ENCODE measurements around the gene DTNBP1.

DTNBP1 gene

DNA sequence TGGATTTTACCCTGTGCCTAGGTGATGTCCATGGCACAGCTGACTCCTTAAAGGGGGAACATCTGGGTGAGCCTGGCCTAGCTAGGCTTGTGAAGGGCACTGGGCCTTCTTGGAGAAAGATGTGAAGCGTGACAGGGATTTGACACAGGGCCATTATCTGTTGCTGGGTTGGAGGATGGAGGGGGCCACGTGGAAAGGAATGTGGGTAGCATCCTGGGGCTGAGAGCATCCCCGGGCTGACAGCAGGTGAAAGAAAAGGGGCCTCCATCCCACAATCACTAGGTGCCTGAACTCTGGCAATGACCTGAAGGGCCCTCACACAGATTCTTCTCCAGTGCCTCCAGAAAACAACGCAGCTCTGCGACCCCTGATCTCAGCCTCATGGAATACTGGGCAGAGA, 124.7 kb downstream of the DTNBP1 start:
- no peaks in the 10 kb centered on the region for H3K4me1 Mint-ChIP-seq
- no peaks in the 10 kb centered on the region for H3K36me3 Mint-ChIP-seq (ENCODE audit: low read depth)
- no peaks in the 10 kb centered on the region for H3K27me3 Mint-ChIP-seq
- H3K27ac Mint-ChIP-seq, result no peak overlapping the region
- H3K4me3 Mint-ChIP-seq, result no peak overlapping the region
- no peaks in the 10 kb centered on the region for H3K9me3 Mint-ChIP-seq
- no peak for ATAC-seq
- no peak for DNase-seq

GRCh38 chr6:15536198-15536955, 126.5 kb downstream of the DTNBP1 start:
- Mint-ChIP-seq H3K36me3 (ENCODE audit: low read depth) (peaks cover 3% of the 10 kb centered on the region), H3K4me3 (no peak overlapping the region), H3K27ac (no peak overlapping the region), H3K9me3 (no peaks in the 10 kb centered on the region), H3K4me1 (no peaks in the 10 kb centered on the region), H3K27me3 (no peaks in the 10 kb centered on the region)
- DNase-seq, result no peak
- ATAC-seq, result no peak

DNA sequence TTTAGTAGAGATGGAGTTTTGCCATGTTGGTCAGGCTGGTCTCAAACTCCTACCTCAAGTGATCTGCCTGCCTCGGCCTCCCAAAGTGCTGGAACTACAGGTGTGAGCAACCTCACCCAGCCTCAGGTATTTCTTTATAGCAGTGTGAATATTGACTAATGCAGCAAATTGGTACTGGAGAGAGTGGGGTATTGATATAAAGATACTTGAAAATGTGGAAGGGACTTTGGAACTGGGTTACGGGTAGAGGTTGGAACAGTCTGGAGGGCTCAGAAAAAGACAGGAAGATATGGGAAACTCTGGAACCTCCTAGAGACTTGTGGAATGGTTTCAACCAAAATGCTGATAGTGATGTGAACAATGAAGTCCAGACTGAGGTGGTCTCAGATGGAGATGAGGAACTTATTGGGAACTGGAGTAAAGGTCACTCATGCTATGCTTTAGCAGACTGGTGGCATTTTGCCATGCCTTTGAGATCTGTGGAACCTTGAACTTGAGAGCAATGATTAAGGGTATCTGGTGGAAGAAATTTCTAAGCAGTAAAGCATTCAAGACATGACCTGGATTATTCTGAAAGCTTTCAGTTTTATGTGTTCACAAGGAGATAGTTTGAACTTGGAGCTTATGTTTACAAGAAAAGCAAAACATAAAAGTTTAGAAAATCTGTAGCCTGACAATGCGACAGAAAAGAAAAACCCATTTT, 127.2 kb downstream of the DTNBP1 start:
- Mint-ChIP-seq H3K4me1 (no peaks in the 10 kb centered on the region), H3K27ac (no peak overlapping the region), H3K4me3 (no peak overlapping the region), H3K36me3 (ENCODE audit: low read depth) (peaks cover 5% of the 10 kb centered on the region), H3K9me3 (no peaks in the 10 kb centered on the region), H3K27me3 (no peaks in the 10 kb centered on the region)
- ATAC-seq (no peak), DNase-seq (no peak)

GRCh38 chr6:15534974-15535373, 127.9 kb downstream of the DTNBP1 start:
- Mint-ChIP-seq H3K9me3 (no peaks in the 10 kb centered on the region), H3K27ac (no peak overlapping the region), H3K4me1 (no peaks in the 10 kb centered on the region)

DNA sequence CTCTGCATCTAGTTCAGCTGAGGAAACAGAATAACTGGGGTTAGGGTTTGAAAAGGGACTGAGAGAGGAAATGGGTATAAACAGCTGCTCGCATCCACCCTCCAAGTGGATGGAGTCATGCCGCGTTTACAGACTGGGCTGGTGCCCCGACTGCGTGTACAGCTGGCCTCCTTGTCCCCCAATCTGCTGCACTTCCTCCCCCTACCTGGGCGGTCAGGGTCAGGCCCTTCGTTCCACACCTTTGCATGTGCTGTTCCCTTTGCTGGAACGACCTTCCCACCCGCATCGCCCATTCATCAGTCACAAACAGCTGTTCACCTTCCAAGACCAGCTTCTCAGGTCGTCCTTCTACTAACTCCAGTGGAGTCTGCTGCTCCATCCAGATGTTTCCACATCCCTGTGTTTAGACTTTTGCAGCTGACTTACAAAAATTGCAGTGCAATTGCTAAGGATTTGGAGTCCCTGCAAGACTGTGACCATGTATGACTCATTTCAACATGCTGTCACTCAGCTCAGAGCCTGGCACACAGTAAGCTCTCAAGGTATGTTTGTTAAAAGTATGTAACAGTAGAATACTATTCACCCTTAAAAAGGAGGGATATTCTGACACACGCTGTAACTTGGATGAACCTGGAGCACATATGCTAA, 129.3 kb downstream of the DTNBP1 start:
- no peaks in the 10 kb centered on the region for H3K4me1 Mint-ChIP-seq
- ATAC-seq (no peak), DNase-seq (no peak)
- no peaks in the 10 kb centered on the region for H3K27me3 Mint-ChIP-seq
- H3K4me3 Mint-ChIP-seq, result no peak overlapping the region
- peaks cover 17% of the 10 kb centered on the region for H3K36me3 Mint-ChIP-seq (ENCODE audit: low read depth)
- no peaks in the 10 kb centered on the region for H3K9me3 Mint-ChIP-seq
- no peak overlapping the region for H3K27ac Mint-ChIP-seq

More at GRCh38 chr6:15534974-15535373, 127.9 kb downstream of the DTNBP1 start:
- Mint-ChIP-seq H3K4me3 (no peak overlapping the region), H3K36me3 (ENCODE audit: low read depth) (peaks cover 9% of the 10 kb centered on the region), H3K27me3 (no peaks in the 10 kb centered on the region)
- ATAC-seq, result peak; percentile 48
- no peak for DNase-seq

- Mint-ChIP-seq H3K27ac (no peak overlapping the region), H3K4me3 (no peak overlapping the region), H3K27me3 (no peaks in the 10 kb centered on the region), H3K4me1 (no peaks in the 10 kb centered on the region), H3K9me3 (no peaks in the 10 kb centered on the region), H3K36me3 (ENCODE audit: low read depth) (peaks cover 27% of the 10 kb centered on the region)
- ATAC-seq, result no peak
- no peak for DNase-seq
Observed at GRCh38 chr6:15531973-15532372, 130.9 kb downstream of the DTNBP1 start.

DNA sequence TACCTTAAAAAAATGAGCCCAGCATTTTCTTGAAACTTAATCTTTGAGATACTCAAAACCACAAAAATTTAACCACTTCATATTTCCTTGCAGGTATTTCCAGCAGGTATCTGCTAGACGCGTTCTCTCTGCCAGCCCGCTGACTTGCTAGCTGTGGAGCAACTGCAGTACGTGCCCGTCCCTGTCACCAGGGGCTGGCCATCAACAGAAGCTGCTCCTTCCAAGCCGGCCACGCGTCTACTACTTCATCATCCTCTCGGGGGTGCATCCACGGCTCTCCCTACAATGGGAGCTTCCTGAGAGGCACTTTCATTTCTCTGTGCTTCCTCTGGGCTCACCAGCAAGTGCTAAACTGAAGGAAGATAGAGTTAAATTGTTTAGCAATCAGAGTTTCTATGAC, 132.4 kb downstream of the DTNBP1 start:
- H3K4me3 Mint-ChIP-seq, result no peak overlapping the region
- H3K4me1 Mint-ChIP-seq, result peaks cover 9% of the 10 kb centered on the region
- peaks cover 7% of the 10 kb centered on the region for H3K9me3 Mint-ChIP-seq
- ATAC-seq (no peak), DNase-seq (no peak)
- no peaks in the 10 kb centered on the region for H3K27me3 Mint-ChIP-seq
- H3K36me3 Mint-ChIP-seq (ENCODE audit: low read depth), result peaks cover 41% of the 10 kb centered on the region
- peak overlapping the region; percentile 13 for H3K27ac Mint-ChIP-seq

DNA sequence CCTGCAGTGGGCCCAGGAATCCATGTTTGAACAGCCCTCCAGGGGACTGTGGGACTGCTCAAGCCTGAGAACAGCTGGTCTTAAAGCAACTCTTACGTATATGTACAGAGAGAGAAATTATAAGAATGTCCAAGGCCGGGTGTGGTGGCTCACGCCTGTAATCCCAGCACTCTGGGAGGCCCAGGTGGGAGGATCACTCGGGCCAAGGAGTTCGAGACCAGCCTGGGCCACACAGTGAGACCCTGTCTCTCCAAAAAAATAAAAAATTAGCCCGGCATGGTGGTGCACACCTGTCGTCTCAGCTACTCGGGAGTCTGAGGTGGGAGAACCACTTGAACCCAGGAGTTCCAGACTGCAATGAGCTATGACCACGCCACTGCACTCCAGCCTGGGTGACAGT, 134.0 kb downstream of the DTNBP1 start:
- no peak overlapping the region for H3K27ac Mint-ChIP-seq
- peaks cover 7% of the 10 kb centered on the region for H3K9me3 Mint-ChIP-seq
- no peaks in the 10 kb centered on the region for H3K27me3 Mint-ChIP-seq
- H3K4me1 Mint-ChIP-seq, result peaks cover 11% of the 10 kb centered on the region
- no peak for DNase-seq
- no peak for ATAC-seq
- peaks cover 47% of the 10 kb centered on the region for H3K36me3 Mint-ChIP-seq (ENCODE audit: low read depth)
- no peak overlapping the region for H3K4me3 Mint-ChIP-seq

DNA sequence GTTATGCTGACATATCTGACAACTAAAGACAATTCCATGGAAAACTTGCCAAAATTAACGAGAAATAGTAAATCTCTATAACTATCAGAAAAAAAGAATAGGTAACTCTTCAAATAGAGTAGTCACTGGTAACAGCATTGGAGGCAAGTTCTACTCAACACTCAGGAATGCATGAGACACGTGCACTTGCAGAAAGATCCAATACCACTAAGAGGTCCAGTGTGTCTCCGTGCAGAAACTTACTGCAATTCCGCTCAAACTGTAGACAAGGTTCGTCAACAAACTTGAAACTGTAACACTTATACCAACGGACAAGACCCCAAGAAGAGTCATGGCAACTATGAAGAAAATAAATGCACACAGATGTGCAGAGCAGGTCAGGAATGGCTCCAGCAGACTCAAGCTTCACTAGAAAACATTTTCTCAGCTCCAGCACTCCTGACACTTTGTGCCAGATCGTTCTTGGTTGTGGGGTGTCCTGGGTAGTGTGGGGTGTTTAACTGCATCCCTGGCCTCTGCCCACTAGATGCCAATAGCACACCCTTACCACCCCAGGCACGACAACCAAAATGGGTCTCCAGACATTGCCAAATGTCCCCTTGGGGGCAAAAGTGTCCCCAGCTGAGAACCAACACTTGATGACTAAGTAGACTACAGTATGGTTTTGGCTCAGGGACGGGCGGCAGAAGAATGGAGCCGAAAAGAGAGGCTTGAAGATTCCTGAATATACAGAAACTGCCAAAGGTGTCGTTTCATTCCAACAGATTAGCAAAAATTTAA, 134.8 kb downstream of the DTNBP1 start:
- peaks cover 7% of the 10 kb centered on the region for H3K9me3 Mint-ChIP-seq
- H3K27ac Mint-ChIP-seq, result no peak overlapping the region
- ATAC-seq (no peak), DNase-seq (no peak)
- H3K4me1 Mint-ChIP-seq, result peaks cover 11% of the 10 kb centered on the region
- no peak overlapping the region for H3K4me3 Mint-ChIP-seq
- H3K27me3 Mint-ChIP-seq, result no peaks in the 10 kb centered on the region
- H3K36me3 Mint-ChIP-seq (ENCODE audit: low read depth), result peaks cover 55% of the 10 kb centered on the region

GRCh38 chr6:15526212-15526701, 136.6 kb downstream of the DTNBP1 start:
- Mint-ChIP-seq H3K27ac (peak overlapping the region; percentile 68), H3K4me1 (peaks cover 23% of the 10 kb centered on the region), H3K4me3 (no peak overlapping the region), H3K9me3 (peaks cover 7% of the 10 kb centered on the region), H3K36me3 (ENCODE audit: low read depth) (peaks cover 64% of the 10 kb centered on the region), H3K27me3 (no peaks in the 10 kb centered on the region)
- no peak for ATAC-seq
- no peak for DNase-seq

GRCh38 chr6:15524861-15525401, 137.9 kb downstream of the DTNBP1 start:
- no peak for DNase-seq
- peaks cover 7% of the 10 kb centered on the region for H3K9me3 Mint-ChIP-seq
- H3K4me1 Mint-ChIP-seq, result peaks cover 23% of the 10 kb centered on the region
- ATAC-seq, result peak; percentile 15
- H3K27me3 Mint-ChIP-seq, result no peaks in the 10 kb centered on the region
- H3K4me3 Mint-ChIP-seq, result no peak overlapping the region
- H3K36me3 Mint-ChIP-seq (ENCODE audit: low read depth), result peaks cover 65% of the 10 kb centered on the region
- H3K27ac Mint-ChIP-seq, result peak overlapping the region; percentile 64

- Mint-ChIP-seq H3K4me1 (peaks cover 23% of the 10 kb centered on the region), H3K36me3 (ENCODE audit: low read depth) (peaks cover 67% of the 10 kb centered on the region), H3K4me3 (peak overlapping the region; percentile 24), H3K27me3 (no peaks in the 10 kb centered on the region), H3K27ac (peak overlapping the region; percentile 64), H3K9me3 (peaks cover 7% of the 10 kb centered on the region)
- DNase-seq, result no peak
- no peak for ATAC-seq
Observed at GRCh38 chr6:15523679-15524630, 138.9 kb downstream of the DTNBP1 start.

DNA sequence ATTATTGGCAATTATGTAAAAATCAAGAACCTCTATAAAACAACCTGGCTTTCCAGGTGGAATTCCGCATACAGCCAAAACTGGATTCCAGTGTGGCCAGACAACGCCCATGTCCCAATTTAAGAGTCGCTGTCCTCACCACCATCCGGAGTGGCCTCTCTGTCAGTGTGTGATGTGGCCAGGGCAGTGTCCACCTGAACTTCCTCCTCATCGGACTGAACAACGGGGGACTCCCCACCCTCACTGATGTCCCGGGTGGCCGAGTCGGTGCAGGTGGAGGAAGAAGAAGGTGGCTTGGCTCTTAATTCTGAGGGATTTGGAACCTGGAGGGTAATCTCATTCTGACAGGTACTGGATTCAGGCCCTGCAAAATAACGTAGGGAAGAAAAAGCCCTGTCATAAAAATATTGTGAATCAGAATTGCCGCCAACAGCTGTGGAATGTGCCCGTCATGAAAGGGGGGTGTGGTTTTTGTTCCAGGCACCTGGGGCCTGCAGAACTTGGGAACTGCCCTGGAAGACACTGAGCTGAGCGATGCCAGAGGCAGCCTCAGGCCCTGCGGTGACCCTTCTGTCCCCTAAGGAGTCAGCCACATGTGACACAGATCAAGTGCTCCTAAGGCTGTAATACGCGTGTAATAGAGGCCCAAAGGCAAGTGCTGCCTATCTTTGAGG, 139.8 kb downstream of the DTNBP1 start:
- DNase-seq (no peak), ATAC-seq (no peak)
- H3K27me3 Mint-ChIP-seq, result no peaks in the 10 kb centered on the region
- H3K27ac Mint-ChIP-seq, result peak overlapping the region; percentile 77
- H3K36me3 Mint-ChIP-seq (ENCODE audit: low read depth), result peaks cover 62% of the 10 kb centered on the region
- peaks cover 7% of the 10 kb centered on the region for H3K9me3 Mint-ChIP-seq
- H3K4me3 Mint-ChIP-seq, result no peak overlapping the region
- H3K4me1 Mint-ChIP-seq, result peaks cover 23% of the 10 kb centered on the region

All from activated naive CD8-positive, alpha-beta T cell treated with anti-CD3 and anti-CD28 coated beads, Interleukin-2, amount 50 U/mL, for 24 hours (primary cell).